HG03139 (cell line): ENCODE measurements around the gene SLC24A4.

Experiments used
- ATAC-seq: cut with Tn5 transposase; IDR thresholded peaks from one replicate; pipeline ENCODE4 v1.9.1; 2021; ENCODE audit not compliant: unreplicated experiment

Gene SLC24A4

GRCh38 chr14:92316176-92316575, 6.8 kb upstream of the SLC24A4 start:
- ATAC-seq = no peak

- no peak for ATAC-seq
These were observed 6.0 kb upstream of the SLC24A4 start for GRCh38 chr14:92316937-92317336.

GRCh38 chr14:92317511-92317910, 5.5 kb upstream of the SLC24A4 start:
- no peak for ATAC-seq

- ATAC-seq = no peak
These were observed 1.3 kb upstream of the SLC24A4 start for GRCh38 chr14:92321701-92322100.

GRCh38 chr14:92322516-92322915, 449 bp upstream of the SLC24A4 start:
- ATAC-seq = no peak

- no peak for ATAC-seq
These were observed 1.2 kb downstream of the SLC24A4 start for GRCh38 chr14:92323916-92324818.

- no peak for ATAC-seq
These were observed 2.9 kb downstream of the SLC24A4 start for GRCh38 chr14:92325835-92326234.

- ATAC-seq = no peak
These were observed 5.8 kb downstream of the SLC24A4 start for GRCh38 chr14:92328664-92329255.

- ATAC-seq = no peak
These were observed 11.1 kb downstream of the SLC24A4 start for GRCh38 chr14:92334050-92334449.

- no peak for ATAC-seq
These were observed 13.4 kb downstream of the SLC24A4 start for GRCh38 chr14:92336363-92336762.

GRCh38 chr14:92339426-92339825, 16.5 kb downstream of the SLC24A4 start:
- ATAC-seq = no peak

GRCh38 chr14:92340071-92340470, 17.1 kb downstream of the SLC24A4 start:
- ATAC-seq = no peak

- ATAC-seq = no peak
These were observed 18.0 kb downstream of the SLC24A4 start for GRCh38 chr14:92340931-92341330.

GRCh38 chr14:92341791-92342190, 18.8 kb downstream of the SLC24A4 start:
- ATAC-seq = no peak

GRCh38 chr14:92348154-92348553, 25.2 kb downstream of the SLC24A4 start:
- no peak for ATAC-seq

GRCh38 chr14:92351750-92352149, 28.8 kb downstream of the SLC24A4 start:
- no peak for ATAC-seq

- no peak for ATAC-seq
These were observed 29.4 kb downstream of the SLC24A4 start for GRCh38 chr14:92352158-92352985.

GRCh38 chr14:92353447-92353846, 30.5 kb downstream of the SLC24A4 start:
- ATAC-seq = no peak

- ATAC-seq = no peak
These were observed 33.7 kb downstream of the SLC24A4 start for GRCh38 chr14:92356677-92357076.

- no peak for ATAC-seq
These were observed 37.8 kb downstream of the SLC24A4 start for GRCh38 chr14:92360651-92361370.

- ATAC-seq = no peak
These were observed 39.8 kb downstream of the SLC24A4 start for GRCh38 chr14:92362781-92363235.
